HG03342 (cell line): Measurements from ENCODE around the gene TMEM223.
"Not testable (repeated sequence)": the region's sequence is repeated elsewhere in the genome, so short reads cannot be mapped to it uniquely, and the experiment has no call there.

ENCODE experiments used
- ATAC-seq: cut with Tn5 transposase; IDR thresholded peaks from one replicate; pipeline ENCODE4 v1.9.1; 2021; ENCODE audit warnings: mild to moderate bottlenecking, moderate library complexity; ENCODE audit not compliant: unreplicated experiment

The TMEM223 gene

GRCh38 chr11:62801071-62801470 lies 9.3 kb upstream of the TMEM223 start:
- ATAC-seq, result no peak

- ATAC-seq, result no peak
Measured at GRCh38 chr11:62799486-62799885, 7.7 kb upstream of the TMEM223 start.

DNA sequence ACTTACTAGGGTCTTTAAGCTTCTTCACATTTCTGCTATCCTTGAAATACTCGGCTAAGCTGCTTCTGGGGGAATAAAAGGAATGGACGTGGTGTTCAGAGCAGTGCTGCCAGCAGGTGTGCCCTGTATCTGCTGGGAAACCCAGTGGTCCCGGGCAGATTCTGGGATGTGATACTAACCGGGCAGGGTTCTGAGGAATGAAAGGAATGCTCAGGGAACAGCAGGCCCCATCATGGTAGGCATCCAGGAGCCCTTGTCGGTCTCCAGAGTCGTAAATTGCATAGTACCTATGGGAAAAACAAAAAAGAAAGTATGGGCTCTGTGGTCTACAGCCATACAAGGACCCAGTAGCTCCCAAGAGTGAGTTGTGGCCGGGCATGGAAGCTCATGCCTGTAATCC lies 4.5 kb upstream of the TMEM223 start:
- ATAC-seq, result no peak

DNA sequence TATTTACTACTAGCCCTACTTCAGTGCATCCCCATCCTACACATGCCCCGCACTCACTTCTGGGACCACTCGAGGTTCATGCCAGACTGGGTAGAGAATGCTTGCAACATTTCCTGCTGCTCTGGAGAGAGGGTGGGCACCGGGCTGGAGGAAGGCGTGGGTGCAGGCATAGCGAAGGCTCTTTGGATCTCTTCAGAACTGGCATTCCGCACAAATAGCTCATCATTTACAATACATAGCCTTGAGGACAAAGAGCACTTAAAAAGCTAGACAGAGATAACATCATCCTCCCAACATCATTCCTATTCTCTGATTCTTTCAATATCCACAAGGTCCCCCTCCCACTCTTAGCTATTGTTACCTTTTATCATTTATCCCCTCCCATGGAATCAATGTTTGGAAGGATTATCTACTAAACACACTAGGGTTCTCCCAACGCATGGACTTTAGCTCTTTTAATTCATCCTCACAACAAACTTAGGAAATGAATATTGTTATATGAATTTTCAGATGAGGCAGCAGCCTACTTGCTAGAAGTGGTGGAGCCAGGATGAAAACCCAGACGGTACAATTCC lies 2.5 kb upstream of the TMEM223 start:
- no peak for ATAC-seq

DNA sequence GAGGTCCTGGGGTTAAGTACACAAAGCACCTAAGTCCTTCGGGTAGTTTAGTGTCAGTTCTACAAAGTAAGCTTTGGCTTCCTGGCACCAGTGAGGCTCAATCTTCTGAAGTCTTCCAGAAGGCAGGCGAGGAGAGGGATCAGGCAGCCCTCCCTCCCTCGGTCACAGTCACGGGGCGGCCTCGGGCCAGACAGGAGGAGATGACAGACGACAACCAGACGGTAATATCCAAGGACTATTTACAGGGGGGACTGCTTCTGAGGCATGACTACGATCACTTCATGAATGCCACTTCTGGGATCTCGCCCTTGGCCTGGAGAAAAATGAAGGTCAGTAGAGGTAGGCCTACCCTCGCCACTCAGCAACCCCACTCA lies 383 bp upstream of the TMEM223 start:
- peak; percentile 5 for ATAC-seq

- ATAC-seq, result no peak
Measured at GRCh38 chr11:62789576-62789975, 2.2 kb downstream of the TMEM223 start.

DNA sequence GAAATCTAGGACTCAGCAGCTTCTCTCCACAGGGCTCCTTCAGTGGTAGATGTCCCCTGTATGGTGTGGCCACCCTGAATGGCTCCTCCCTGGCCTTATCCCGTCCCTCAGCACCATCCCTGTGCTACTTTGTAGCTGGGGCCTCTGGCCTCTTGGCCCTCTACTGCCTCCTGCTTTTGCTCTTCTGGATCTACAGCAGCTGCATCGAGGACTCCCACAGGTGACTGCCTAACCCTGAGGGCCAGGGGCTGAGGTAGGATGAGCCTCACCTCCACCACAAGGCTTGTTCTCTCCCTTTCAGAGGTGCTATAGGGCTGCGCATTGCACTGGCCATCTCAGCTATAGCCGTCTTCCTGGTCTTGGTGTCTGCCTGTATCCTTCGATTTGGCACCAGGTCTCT lies 2.8 kb downstream of the TMEM223 start:
- ATAC-seq, result no peak

GRCh38 chr11:62787005-62787759 lies 4.6 kb downstream of the TMEM223 start, which contains the start of gene TMEM179B:
TMEM179B (plus strand) TSS chr11:62787402; CDS start chr11:62787432, 30 bp downstream.
- ATAC-seq, result peak; percentile 69

GRCh38 chr11:62786318-62787004 lies 5.3 kb downstream of the TMEM223 start:
- ATAC-seq, result peak; percentile 57

GRCh38 chr11:62782753-62783152 lies 9.1 kb downstream of the TMEM223 start:
- no peak for ATAC-seq

- ATAC-seq, result no peak
Measured at GRCh38 chr11:62778441-62778840, 13.4 kb downstream of the TMEM223 start.

DNA sequence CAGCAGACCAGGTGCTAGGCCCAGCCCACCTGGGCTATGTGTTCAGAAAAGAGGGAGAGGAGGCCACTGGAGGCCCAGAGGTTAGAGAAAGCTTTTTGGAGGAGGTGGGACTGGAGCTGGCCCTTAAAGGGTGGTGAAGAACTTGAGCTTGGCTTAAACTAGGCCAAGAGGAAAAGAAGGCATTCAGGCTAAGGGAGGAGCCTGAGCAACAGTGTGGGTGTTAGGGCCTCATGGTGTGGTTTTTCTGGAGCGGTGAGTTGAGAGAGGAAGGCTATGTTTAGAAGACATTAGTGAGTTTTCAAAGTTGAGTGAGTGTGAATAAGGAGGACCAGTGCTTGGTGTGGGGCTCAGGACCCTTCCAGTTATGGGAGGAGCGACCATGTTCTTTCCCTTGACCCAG lies 14.4 kb downstream of the TMEM223 start:
- no peak for ATAC-seq

DNA sequence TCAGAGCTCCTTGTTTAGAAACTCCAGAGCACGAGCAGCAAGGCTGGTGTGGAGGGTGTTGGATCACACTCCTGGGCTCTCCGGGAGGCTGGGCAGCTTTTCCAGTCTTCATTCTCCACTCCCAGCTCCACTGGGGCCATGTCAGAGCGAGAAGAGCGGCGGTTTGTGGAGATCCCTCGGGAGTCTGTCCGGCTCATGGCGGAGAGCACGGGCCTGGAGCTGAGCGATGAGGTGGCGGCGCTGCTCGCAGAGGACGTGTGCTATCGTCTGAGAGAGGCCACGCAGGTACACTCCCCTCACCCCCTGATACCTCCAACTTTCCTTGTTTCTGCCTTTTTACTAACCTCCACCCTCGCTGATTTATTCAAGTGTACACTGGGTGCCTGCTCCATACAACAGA lies 16.2 kb downstream of the TMEM223 start:
- no peak for ATAC-seq

- no peak for ATAC-seq
Measured at GRCh38 chr11:62774407-62774806, 17.4 kb downstream of the TMEM223 start.

DNA sequence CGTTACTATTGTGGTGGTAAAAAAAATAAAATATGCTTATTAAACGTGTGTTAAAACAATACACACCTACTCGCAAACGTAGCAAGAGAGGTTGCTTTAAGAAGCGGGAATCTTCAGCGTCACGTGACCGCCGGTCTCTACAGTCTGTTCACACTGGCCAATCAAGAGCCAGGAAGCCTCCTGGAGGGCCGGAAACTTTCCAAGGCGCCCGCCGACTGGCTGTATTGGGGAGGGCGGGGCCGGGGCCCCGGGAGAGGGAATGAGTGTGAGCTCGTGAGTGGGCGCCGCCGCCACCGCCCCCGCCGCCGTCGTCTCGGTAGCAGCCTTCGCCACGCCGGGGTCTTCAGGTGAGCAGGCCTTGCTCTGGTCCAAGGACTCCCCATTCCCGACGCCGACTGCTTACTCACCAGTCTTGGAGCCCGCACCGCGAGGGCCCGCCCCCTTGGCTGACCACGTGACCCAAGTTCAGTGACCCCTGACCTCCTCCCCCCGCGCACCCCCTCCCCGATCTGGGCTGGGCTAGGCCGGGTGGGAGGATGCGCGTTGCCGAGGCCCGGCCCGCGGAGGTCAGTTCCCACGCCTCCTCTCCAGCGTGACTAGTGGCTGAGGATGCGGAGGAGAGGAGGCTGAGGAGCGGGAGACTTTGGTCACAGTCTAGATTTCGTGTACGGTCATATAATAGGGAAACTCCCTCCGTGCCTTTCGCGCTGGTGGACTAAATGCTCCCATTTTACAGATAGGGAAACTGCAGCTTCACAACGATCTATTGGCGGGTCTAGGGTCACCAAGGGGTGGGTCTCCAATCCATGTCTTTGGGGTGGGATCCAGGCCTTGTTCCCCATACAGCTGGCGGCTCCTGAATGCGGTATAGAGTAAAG lies 20.4 kb downstream of the TMEM223 start, which contains the start of gene TAF6L:
Gene TAF6L, plus strand, starts transcription at position 253 of the 878 bp plus-strand sequence. CDS start 4,388 bp downstream, outside the sequence.
- peak; percentile 75 for ATAC-seq

GRCh38 chr11:62770778-62771143 lies 21.0 kb downstream of the TMEM223 start:
- no peak for ATAC-seq

- not testable (repeated sequence) for ATAC-seq
Measured at GRCh38 chr11:62760867-62761227, 31.0 kb downstream of the TMEM223 start.

DNA sequence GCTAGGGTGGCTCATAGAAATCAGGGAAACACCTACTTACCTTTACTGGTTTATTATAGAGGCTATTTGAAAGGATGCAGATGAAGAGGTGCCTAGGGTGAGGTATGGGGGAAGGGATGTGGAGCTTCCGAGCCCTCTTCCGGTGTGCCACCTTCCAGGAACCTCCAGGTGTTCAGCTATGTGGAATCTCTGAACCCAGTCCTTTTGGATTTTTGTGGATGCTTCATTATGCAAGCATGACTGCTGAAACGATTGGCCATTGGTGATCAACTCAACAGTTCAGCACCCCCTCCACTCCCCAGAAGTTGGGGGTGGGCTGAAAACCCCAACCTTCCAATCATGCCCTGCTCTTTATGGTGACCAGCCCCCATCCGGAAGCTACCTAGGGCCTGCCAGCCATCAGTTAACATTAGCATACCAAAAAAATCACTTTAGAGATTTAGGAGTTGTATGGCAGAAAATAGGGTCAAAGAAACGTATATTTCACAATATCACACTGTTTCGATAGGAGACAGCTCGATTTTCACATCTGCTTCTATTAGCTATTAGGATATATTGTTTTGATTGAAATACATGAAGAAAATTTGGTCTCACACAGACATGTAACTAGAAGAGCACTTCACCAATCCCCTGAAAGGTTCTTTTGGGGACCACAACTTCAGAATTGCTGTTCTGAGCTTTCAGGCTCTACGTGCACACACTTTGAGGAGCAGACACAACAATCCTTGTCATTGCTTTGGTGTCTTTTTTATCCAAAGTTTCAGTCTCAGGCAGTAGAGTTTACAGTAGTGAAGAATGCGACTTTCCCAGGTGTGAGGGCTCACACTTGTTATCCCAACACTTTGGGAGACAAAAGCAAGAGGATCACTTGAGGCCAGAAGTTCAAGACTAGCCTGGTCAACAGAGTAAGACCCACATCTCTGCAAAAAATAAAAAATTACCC lies 33.7 kb downstream of the TMEM223 start:
- no peak for ATAC-seq

DNA sequence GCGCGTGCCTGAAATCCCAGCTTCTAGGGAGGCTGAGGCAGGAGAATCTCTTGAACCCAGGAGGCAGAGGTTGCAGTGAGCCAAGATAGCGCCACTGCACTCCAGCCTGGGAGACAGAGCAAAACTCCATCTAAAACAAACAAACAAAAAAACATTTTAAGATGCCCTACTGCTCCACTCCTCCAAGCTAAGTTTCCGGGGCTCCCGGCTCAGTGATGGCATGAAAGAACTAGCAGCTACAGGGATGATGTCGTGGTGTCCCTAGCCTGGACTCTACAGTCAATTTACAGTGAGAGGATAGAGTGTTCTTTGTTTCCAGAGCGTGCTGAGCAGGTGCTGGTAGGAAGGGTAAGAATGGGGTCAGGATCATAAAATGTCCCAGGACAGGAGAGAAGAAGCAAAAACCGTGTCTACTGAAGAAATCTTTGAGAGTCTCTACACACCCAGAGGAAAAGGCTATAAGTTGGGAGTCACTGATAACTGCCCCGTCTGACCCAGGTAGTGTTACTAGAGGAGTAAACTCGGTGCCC lies 36.7 kb downstream of the TMEM223 start:
- no peak for ATAC-seq
